Large intestine (tissue), 3 donors: ENCODE measurements around the gene KRCC1. TPM values are rescaled to one million over a fixed set of nuclear protein-coding genes. Genes with fewer than 3 reads are reported as not detected.

Experiments
- DNase-seq, 2 donors: peaks; one replicate each; pipeline versions ENCODE4 v3.0.0 to v3.0.0-alpha.2; 2013
- H3K27ac ChIP-seq: one replicate; pipeline ENCODE4 v1.5.1; 2013; ENCODE audit warnings: low read length
- H3K27me3 ChIP-seq: 2 replicates; pipeline ENCODE4 v1.6.1; 2013; ENCODE audit warnings: low read length; ENCODE audit not compliant: control insufficient read depth, insufficient read depth
- H3K36me3 ChIP-seq: 2 replicates; pipeline ENCODE4 v1.6.1; 2013; ENCODE audit warnings: low read length; ENCODE audit not compliant: control insufficient read depth, insufficient read depth
- H3K4me1 ChIP-seq: one replicate; pipeline ENCODE4 v1.6.1; 2013; ENCODE audit warnings: low read length; ENCODE audit not compliant: control insufficient read depth, insufficient read depth
- H3K4me3 ChIP-seq: one replicate; pipeline ENCODE4 v1.5.1; 2013; ENCODE audit warnings: low read length
- H3K9me3 ChIP-seq: one replicate; pipeline ENCODE4 v1.6.1; 2013; ENCODE audit warnings: mild to moderate bottlenecking, low read depth, low read length, moderate library complexity; ENCODE audit not compliant: control insufficient read depth
- WGBS: methylation state at CpG from one replicate; pipeline ENCODE4 v1.1.5; 2013; ENCODE audit warnings: low lambda C conversion rate; ENCODE audit not compliant: insufficient coverage; 5-methylcytosine and 5-hydroxymethylcytosine counted together
- polyA plus RNA-seq: library from polyadenylated mRNA; unstranded; fragments of 120-200 nt; gene quantifications from one replicate; pipeline ENCODE4 v1.2.1, GENCODE V29; 2013

The KRCC1 gene
- polyA plus RNA-seq, 1 donor = 39.4 TPM

- Histone ChIP-seq H3K27me3 (no peaks in the 10 kb centered on the region), H3K9me3 (no peaks in the 10 kb centered on the region), H3K4me1 (no peaks in the 10 kb centered on the region), H3K27ac (no peak overlapping the region), H3K4me3 (no peak overlapping the region), H3K36me3 (no peaks in the 10 kb centered on the region)
- no CpG with 5 or more reads among the region's 3 CpGs for WGBS
- no peak for DNase-seq
These were observed 36.4 kb upstream of the KRCC1 start for GRCh38 chr2:88091943-88092342.

DNA sequence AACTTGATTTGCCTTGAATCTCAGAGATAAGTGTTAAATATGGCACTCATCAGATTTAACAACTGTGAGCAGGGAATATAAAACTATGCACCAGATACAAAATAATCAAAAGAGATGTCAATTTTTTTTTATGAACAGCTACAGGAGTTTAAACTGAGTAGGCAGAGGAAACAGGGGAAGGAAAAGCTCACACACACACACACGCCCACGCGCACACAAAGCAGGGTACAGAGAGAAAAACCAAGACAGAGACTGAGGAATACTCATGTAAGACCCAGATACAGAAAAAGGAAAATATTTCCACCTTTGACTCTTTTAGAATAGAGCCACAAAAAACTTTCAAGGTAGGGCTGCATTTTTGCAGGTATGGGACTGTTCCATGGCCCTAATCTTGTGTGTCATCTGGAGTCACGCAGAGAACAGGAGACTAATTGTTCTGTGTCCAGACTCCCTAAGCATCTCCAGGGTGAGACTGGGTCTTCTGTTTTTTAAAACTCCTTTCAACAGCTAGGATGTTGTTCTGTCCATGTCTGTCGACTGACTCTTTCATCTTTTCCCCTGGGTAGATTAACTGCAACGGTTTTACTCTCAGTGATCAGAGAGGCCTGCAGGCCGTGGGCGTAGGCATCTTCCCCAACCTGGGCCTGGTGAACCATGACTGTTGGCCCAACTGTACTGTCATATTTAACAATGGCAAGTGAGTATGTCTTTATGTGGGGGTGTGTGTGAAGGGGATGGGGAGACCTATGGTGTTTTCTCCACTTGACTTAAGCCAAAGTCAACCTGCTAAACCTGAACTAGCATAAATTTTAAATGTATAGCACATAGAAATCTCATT lies 35.1 kb upstream of the KRCC1 start:
- no CpG with 5 or more reads among the region's 8 CpGs for WGBS
- no peak overlapping the region for H3K4me3 ChIP-seq
- H3K27me3 ChIP-seq = no peaks in the 10 kb centered on the region
- DNase-seq = no peak
- H3K36me3 ChIP-seq = no peaks in the 10 kb centered on the region
- H3K27ac ChIP-seq = no peak overlapping the region
- no peaks in the 10 kb centered on the region for H3K4me1 ChIP-seq
- H3K9me3 ChIP-seq = no peaks in the 10 kb centered on the region

GRCh38 chr2:88088999-88089398 lies 33.4 kb upstream of the KRCC1 start:
- DNase-seq = no peak
- Histone ChIP-seq H3K27ac (no peak overlapping the region), H3K4me1 (no peaks in the 10 kb centered on the region), H3K9me3 (no peaks in the 10 kb centered on the region), H3K4me3 (no peak overlapping the region), H3K27me3 (no peaks in the 10 kb centered on the region), H3K36me3 (no peaks in the 10 kb centered on the region)
- no CpG with 5 or more reads among the region's 2 CpGs for WGBS

GRCh38 chr2:88087763-88088162 lies 32.2 kb upstream of the KRCC1 start:
- Histone ChIP-seq H3K4me1 (no peaks in the 10 kb centered on the region), H3K4me3 (no peak overlapping the region), H3K36me3 (no peaks in the 10 kb centered on the region), H3K9me3 (no peaks in the 10 kb centered on the region), H3K27ac (no peak overlapping the region), H3K27me3 (no peaks in the 10 kb centered on the region)
- DNase-seq = no peak
- WGBS = no CpG with 5 or more reads among the region's 17 CpGs

- DNase-seq = no peak
- H3K36me3 ChIP-seq = no peaks in the 10 kb centered on the region
- H3K27ac ChIP-seq = no peak overlapping the region
- WGBS = no CpG with 5 or more reads among the region's 2 CpGs
- no peak overlapping the region for H3K4me3 ChIP-seq
- no peaks in the 10 kb centered on the region for H3K9me3 ChIP-seq
- H3K27me3 ChIP-seq = no peaks in the 10 kb centered on the region
- no peaks in the 10 kb centered on the region for H3K4me1 ChIP-seq
These were observed 31.5 kb upstream of the KRCC1 start for GRCh38 chr2:88087073-88087472.

- H3K36me3 ChIP-seq = no peaks in the 10 kb centered on the region
- H3K4me3 ChIP-seq = no peak overlapping the region
- H3K27ac ChIP-seq = no peak overlapping the region
- WGBS = 94% methylated on average over 4 of the region's 9 CpGs
- H3K4me1 ChIP-seq = no peaks in the 10 kb centered on the region
- no peaks in the 10 kb centered on the region for H3K27me3 ChIP-seq
- DNase-seq = no peak
- H3K9me3 ChIP-seq = no peaks in the 10 kb centered on the region
These were observed 30.8 kb upstream of the KRCC1 start for GRCh38 chr2:88086401-88086800.

DNA sequence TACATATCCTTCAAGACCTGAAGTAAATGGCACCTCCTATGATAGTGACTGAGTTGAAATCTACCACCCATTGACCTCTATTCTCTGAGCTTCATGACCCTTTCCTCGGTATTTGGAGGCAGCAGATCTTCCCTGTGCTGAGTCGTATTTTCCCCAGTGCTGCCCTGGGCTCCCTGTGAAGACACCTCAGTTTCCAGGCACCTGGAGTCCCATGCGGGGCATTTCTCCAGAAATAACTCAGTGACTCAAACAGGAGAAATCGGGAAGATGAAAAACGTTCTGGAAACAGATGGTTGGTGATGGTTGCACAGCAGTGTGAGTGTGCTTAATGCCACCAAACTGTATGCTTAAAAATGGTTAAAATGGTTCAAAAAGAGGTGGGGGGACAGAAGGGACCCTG lies 30.0 kb upstream of the KRCC1 start:
- Histone ChIP-seq H3K9me3 (no peaks in the 10 kb centered on the region), H3K4me3 (no peak overlapping the region), H3K4me1 (no peaks in the 10 kb centered on the region), H3K36me3 (no peaks in the 10 kb centered on the region), H3K27me3 (no peaks in the 10 kb centered on the region), H3K27ac (no peak overlapping the region)
- no CpG with 5 or more reads among the region's 5 CpGs for WGBS
- no peak for DNase-seq

- no peak overlapping the region for H3K4me3 ChIP-seq
- WGBS = no CpG with 5 or more reads among the region's 2 CpGs
- H3K27ac ChIP-seq = no peak overlapping the region
- DNase-seq = no peak
- H3K27me3 ChIP-seq = no peaks in the 10 kb centered on the region
- H3K9me3 ChIP-seq = no peaks in the 10 kb centered on the region
- H3K36me3 ChIP-seq = no peaks in the 10 kb centered on the region
- H3K4me1 ChIP-seq = no peaks in the 10 kb centered on the region
These were observed 29.5 kb upstream of the KRCC1 start for GRCh38 chr2:88085099-88085498.

GRCh38 chr2:88082781-88083180 lies 27.2 kb upstream of the KRCC1 start:
- no peak for DNase-seq
- no CpG with 5 or more reads among the region's 1 CpG for WGBS

GRCh38 chr2:88081924-88082608 lies 26.5 kb upstream of the KRCC1 start:
- H3K27ac ChIP-seq = no peak overlapping the region

More at GRCh38 chr2:88082781-88083180, 27.2 kb upstream of the KRCC1 start:
- H3K9me3 ChIP-seq = no peaks in the 10 kb centered on the region
- H3K36me3 ChIP-seq = no peaks in the 10 kb centered on the region
- H3K4me1 ChIP-seq = no peaks in the 10 kb centered on the region
- no peak overlapping the region for H3K4me3 ChIP-seq
- H3K27me3 ChIP-seq = no peaks in the 10 kb centered on the region
- no peak overlapping the region for H3K27ac ChIP-seq

More at GRCh38 chr2:88081924-88082608, 26.5 kb upstream of the KRCC1 start:
- WGBS = no CpG with 5 or more reads among the region's 4 CpGs
- no peaks in the 10 kb centered on the region for H3K9me3 ChIP-seq
- no peak for DNase-seq
- no peak overlapping the region for H3K4me3 ChIP-seq
- no peaks in the 10 kb centered on the region for H3K36me3 ChIP-seq
- no peaks in the 10 kb centered on the region for H3K4me1 ChIP-seq
- H3K27me3 ChIP-seq = no peaks in the 10 kb centered on the region
